DND-41 (cell line): ENCODE results near the gene MAP3K5.
"Not testable (repeated sequence)": the region's sequence is repeated elsewhere in the genome, so short reads cannot be mapped to it uniquely, and the experiment has no call there.

Experiments used
- ATAC-seq: fragments of 200-7000 bp; cut with Tn5 transposase; 3 replicates; pipeline ENCODE4 v1.9.1; 2021; ENCODE audit warnings: low read depth; ENCODE audit not compliant: insufficient read depth
- DNase-seq: peaks from one replicate; pipeline ENCODE4 v3.0.0-alpha.2; 2020
- H2AFZ ChIP-seq: 2 replicates; pipeline ENCODE4 v1.6.0; 2012; ENCODE audit warnings: low read depth, low read length
- H3K27ac ChIP-seq: 2 replicates; pipeline ENCODE4 v1.5.1; 2012; ENCODE audit warnings: low read length, inconsistent platforms
- H3K27me3 ChIP-seq: fragments of 200-600 bp; sonication (generic); 2 replicates; pipeline ENCODE4 v1.6.0; 2012; ENCODE audit warnings: low read length, mild to moderate bottlenecking, inconsistent platforms; ENCODE audit not compliant: insufficient read depth, poor library complexity
- H3K36me3 ChIP-seq: 2 replicates; pipeline ENCODE4 v1.5.1; 2012; ENCODE audit warnings: low read length, inconsistent platforms; ENCODE audit not compliant: insufficient read depth
- H3K4me1 ChIP-seq: 2 replicates; pipeline ENCODE4 v1.5.1; 2012; ENCODE audit warnings: mild to moderate bottlenecking, low read length; ENCODE audit not compliant: insufficient read depth
- H3K4me2 ChIP-seq: 2 replicates; pipeline ENCODE4 v1.6.0; 2012; ENCODE audit warnings: mild to moderate bottlenecking, moderate library complexity, low read length, inconsistent platforms; ENCODE audit not compliant: insufficient read depth
- H3K4me3 ChIP-seq, 2 experiments: fragments of 200-600 bp in 1 of 2; shearing (Covaris generic) in 1 of 2; 2 replicates each; pipeline ENCODE4 v1.5.1; 2012 to 2016; ENCODE audit warnings: inconsistent platforms in 2 of 2, low read length in 2 of 2, mild to moderate bottlenecking in 2 of 2, low read depth in 1 of 2, moderate library complexity in 1 of 2
- H3K79me2 ChIP-seq: 2 replicates; pipeline ENCODE4 v1.6.0; 2012; ENCODE audit warnings: low read length, inconsistent platforms; ENCODE audit not compliant: insufficient read depth
- H3K9ac ChIP-seq: 2 replicates; pipeline ENCODE4 v1.6.0; 2012; ENCODE audit warnings: low read depth, mild to moderate bottlenecking, inconsistent platforms, low read length, moderate library complexity
- H3K9me3 ChIP-seq: 2 replicates; pipeline ENCODE4 v1.5.1; 2012; ENCODE audit warnings: low read length, moderate library complexity, mild to moderate bottlenecking, inconsistent platforms; ENCODE audit not compliant: insufficient read depth, severe bottlenecking
- H4K20me1 ChIP-seq: 2 replicates; pipeline ENCODE4 v1.6.0; 2012; ENCODE audit warnings: low read length; ENCODE audit not compliant: insufficient read depth
- CTCF ChIP-seq: IDR thresholded peaks from 2 replicates; pipeline ENCODE4 v1.5.1; 2012; ENCODE audit warnings: borderline replicate concordance, low read length, moderate library complexity, mild to moderate bottlenecking; ENCODE audit not compliant: poor library complexity, severe bottlenecking; ENCODE audit errors: extremely low read depth
- EZH2 ChIP-seq: IDR thresholded peaks from 3 replicates; pipeline ENCODE4 v1.6.1; 2012; ENCODE audit warnings: borderline replicate concordance, low read depth, mild to moderate bottlenecking, moderate library complexity, low read length, inconsistent platforms; ENCODE audit not compliant: severe bottlenecking

MAP3K5 gene

GRCh38 chr6:136716917-136717715 lies 75.2 kb downstream of the MAP3K5 start:
- Histone ChIP-seq H3K4me2 (no peak overlapping the region), H3K9ac (no peak overlapping the region), H3K36me3 (no peaks in the 10 kb centered on the region), H3K4me3 (no peak overlapping the region), H3K79me2 (no peaks in the 10 kb centered on the region), H3K4me1 (no peaks in the 10 kb centered on the region), H3K27ac (no peak overlapping the region), H3K27me3 (no peaks in the 10 kb centered on the region), H2AFZ (no peak overlapping the region), H3K9me3 (no peaks in the 10 kb centered on the region), H4K20me1 (no peaks in the 10 kb centered on the region)
- DNase-seq (no peak), ATAC-seq (no peak)
- TF ChIP-seq EZH2 = no peak
- TF ChIP-seq CTCF = no peak

- H3K9ac ChIP-seq, H4K20me1 ChIP-seq, DNase-seq, H3K4me2 ChIP-seq, H3K27ac ChIP-seq, H2AFZ ChIP-seq, ATAC-seq, H3K36me3 ChIP-seq, H3K27me3 ChIP-seq, H3K4me1 ChIP-seq, H3K79me2 ChIP-seq, H3K4me3 ChIP-seq, H3K9me3 ChIP-seq: not testable (repeated sequence)
Measured at GRCh38 chr6:136712642-136713041, 79.6 kb downstream of the MAP3K5 start.

- H3K4me3 ChIP-seq = no peak overlapping the region
- DNase-seq (no peak), ATAC-seq (no peak)
- TF ChIP-seq EZH2 (no peak), CTCF (no peak)
- H3K79me2 ChIP-seq = no peaks in the 10 kb centered on the region
- H3K9ac ChIP-seq = no peak overlapping the region
- H2AFZ ChIP-seq = no peak overlapping the region
- H3K27me3 ChIP-seq = peaks cover 5% of the 10 kb centered on the region
- no peaks in the 10 kb centered on the region for H3K4me1 ChIP-seq
- no peaks in the 10 kb centered on the region for H3K9me3 ChIP-seq
- no peak overlapping the region for H3K27ac ChIP-seq
- no peaks in the 10 kb centered on the region for H4K20me1 ChIP-seq
- H3K36me3 ChIP-seq = no peaks in the 10 kb centered on the region
- no peak overlapping the region for H3K4me2 ChIP-seq
Measured at GRCh38 chr6:136711644-136712043, 80.6 kb downstream of the MAP3K5 start.

GRCh38 chr6:136710877-136711552 lies 81.3 kb downstream of the MAP3K5 start:
- Histone ChIP-seq H3K79me2 (no peaks in the 10 kb centered on the region), H3K27me3 (peaks cover 5% of the 10 kb centered on the region), H3K4me1 (no peaks in the 10 kb centered on the region), H2AFZ (no peak overlapping the region), H3K36me3 (no peaks in the 10 kb centered on the region), H3K27ac (no peak overlapping the region), H3K9me3 (no peaks in the 10 kb centered on the region), H3K4me2 (no peak overlapping the region), H3K9ac (no peak overlapping the region), H3K4me3 (no peak overlapping the region), H4K20me1 (no peaks in the 10 kb centered on the region)
- ATAC-seq = no peak
- no peak for DNase-seq
- TF ChIP-seq CTCF = no peak
- no peak for TF ChIP-seq EZH2
